Activated CD4-positive, CD25-positive, alpha-beta regulatory T cell treated with anti-CD3 and anti-CD28 coated beads, Interleukin-2, amount 50 U/mL, for 24 hours (primary cell): ENCODE data around the gene POMGNT1.

Source experiments
- ATAC-seq, 2 donors: fragments of 150-1000 bp; cut with Tn5 transposase; one replicate each; pipeline ENCODE4 v1.10.0; 2021; ENCODE audit warnings: mild to moderate bottlenecking in 1 of 2, moderate library complexity in 1 of 2

The POMGNT1 gene

DNA sequence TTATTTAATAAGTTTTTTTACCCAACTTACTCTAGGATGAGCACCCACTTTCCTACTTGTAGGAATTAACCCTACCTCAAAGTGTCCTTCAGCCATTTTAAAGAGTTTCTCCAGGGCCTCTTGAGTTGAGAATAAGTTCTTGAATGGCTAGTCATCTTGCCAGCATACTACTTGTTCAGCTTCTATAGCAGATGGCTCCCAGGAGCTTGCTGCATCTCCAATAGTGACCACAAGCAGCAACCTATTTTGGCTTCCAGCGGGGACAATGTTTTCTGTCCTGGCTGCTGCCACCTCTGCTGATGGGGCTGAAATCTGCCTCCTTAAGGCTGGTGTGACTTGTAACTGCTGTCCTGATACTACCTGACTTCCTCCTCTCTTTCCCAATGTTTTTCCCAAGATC is 45.0 kb downstream of the POMGNT1 start:
- ATAC-seq: no peak

DNA sequence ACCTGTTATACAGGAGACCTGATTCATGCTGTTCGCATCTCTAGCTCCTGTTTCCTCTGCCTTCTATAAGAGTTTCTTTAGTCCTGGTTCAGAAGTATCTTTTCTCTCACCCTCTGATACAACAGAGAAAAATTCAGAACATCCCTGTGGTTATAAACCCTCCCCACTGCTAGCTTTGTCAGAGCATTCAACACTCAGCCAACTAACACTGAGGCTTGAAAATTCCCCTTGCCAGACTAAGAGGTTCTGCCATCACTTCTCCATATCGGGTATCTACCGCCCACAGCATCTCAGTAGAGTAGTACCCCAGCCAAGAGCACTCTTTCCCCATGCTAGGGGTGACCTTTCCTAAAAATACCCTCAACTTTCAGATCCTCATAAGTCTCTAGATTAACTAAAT is 46.2 kb downstream of the POMGNT1 start:
- peak in 1 of 2 donors; percentile 27 for ATAC-seq

DNA sequence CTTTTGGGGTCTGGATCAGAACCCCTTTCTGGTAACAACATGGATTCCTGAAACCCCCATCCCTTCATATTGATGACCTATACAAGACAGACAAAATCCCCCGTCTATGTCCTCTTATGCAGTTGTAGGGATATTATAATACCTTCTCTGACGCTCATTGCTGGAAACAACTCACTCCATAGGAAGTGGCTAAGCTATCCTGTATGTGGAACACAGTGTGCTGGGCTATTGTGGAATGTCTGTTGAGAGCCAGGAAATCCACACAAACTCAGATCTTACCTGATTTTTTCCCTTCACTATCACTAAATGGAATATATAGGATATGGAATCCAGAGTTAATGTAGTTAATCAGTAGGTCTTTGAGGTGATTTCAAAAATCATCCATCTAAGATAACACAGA is 48.1 kb downstream of the POMGNT1 start:
- ATAC-seq: no peak

DNA sequence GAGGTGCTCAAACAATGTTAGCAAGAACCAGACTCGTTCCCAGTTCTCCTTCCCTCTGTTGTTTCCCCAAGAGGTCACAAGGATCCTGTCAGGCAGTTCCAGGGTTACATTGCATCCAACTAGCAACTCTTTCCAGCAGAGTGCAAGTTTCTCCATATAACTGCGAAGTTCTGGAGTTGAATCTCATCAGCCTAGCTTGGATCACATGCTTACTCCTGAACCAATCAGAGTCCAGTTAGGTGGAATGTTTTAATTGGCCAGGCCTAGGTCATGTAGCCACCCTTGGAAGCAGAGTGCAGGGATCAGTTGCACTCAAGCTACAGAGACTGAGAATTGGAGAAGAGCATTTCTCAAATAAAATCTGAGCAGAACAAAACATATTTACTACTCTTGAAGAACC is 49.9 kb downstream of the POMGNT1 start:
- no peak for ATAC-seq
